HG02938 (cell line): ENCODE results near the gene ATP6V0D1.

Experiments used
- ATAC-seq: cut with Tn5 transposase; IDR thresholded peaks from one replicate; pipeline ENCODE4 v1.9.1; 2021; ENCODE audit warnings: mild to moderate bottlenecking, moderate library complexity; ENCODE audit not compliant: unreplicated experiment

Gene ATP6V0D1

DNA sequence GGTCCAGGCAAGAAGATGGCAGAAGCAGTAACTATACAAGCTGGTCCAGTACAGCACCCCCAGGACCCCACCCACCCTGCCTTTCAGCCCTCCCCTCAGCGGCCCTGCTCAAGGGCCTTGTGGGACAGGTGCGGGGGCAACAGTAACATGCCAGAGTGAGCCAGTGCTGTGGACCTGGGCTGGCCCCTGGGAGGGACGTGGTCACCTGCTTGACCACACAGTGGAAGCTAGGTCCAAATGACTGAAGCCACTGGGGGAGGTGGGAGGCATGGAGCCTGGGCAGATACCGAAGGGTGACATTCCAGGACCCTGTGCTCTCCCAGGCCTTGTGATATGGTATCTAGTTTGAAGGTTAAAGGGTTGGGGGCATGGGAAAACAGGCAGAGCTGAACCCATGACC lies 17.3 kb downstream of the ATP6V0D1 start:
- ATAC-seq, result no peak

GRCh38 chr16:67463059-67463458 lies 17.9 kb downstream of the ATP6V0D1 start:
- ATAC-seq, result no peak

- ATAC-seq, result no peak
Measured at GRCh38 chr16:67462279-67462655, 18.7 kb downstream of the ATP6V0D1 start.

DNA sequence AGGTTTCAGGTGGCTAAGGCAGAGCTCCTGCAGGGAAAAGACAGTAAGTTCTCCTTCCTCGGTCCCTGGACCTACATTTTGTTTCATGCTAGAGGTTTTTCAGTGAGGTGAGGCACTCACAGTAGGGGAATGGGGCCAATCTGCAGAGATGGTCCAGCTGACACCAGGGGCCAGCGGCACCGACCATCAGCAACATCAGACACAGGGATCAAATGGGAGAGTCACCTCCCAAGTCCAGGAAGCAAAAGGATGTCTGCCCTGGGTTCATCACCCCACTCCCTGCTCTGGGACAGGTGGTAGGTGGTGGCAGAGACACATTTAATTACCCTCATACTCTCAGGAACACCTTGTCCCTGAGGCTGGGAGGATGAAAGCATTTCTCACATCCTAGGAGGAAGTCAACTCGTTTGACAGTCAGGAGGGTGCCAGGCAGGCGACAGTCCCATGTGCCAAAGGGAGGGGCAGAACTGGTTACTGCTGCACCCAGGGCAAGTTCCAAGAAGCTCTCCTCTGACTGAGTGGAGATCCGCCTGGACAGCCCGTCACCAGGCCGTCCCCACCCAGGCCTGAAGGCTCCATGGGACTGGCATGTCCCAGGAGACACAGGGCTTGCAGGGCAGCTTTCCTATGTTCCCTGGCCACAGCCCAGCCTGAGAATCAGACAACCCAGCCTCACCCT lies 19.2 kb downstream of the ATP6V0D1 start:
- no peak for ATAC-seq

- no peak for ATAC-seq
Measured at GRCh38 chr16:67460961-67461360, 20.0 kb downstream of the ATP6V0D1 start.

- no peak for ATAC-seq
Measured at GRCh38 chr16:67460168-67460567, 20.8 kb downstream of the ATP6V0D1 start.

GRCh38 chr16:67459861-67460150 lies 21.2 kb downstream of the ATP6V0D1 start:
- no peak for ATAC-seq

GRCh38 chr16:67459066-67459860 lies 21.7 kb downstream of the ATP6V0D1 start:
- no peak for ATAC-seq

DNA sequence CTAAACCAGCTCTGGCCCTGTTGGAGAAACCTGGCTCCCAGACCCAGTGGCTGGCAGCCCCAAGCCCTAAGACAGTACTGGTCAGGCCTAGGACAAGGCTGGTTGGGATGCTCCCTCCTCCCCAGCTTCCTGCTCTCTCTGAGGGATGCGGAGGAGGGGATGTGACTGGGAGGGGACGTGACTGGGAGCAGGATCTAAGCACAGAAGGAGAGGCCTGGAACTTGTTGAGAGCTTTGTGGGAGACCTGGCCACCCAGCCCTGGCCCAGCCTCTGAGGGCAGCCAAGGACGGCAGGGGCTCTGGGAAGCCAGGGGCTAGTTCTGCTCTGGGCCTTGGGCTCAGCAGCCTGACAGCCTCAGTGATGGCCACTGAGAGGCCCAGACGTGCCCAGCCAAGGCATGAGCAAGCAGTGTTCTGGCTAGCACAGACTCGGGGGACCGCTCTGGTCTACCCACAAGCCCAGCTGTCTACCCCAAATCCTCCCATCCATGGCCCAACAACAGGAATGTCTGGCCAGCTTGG lies 22.8 kb downstream of the ATP6V0D1 start:
- no peak for ATAC-seq

- no peak for ATAC-seq
Measured at GRCh38 chr16:67457611-67458010, 23.3 kb downstream of the ATP6V0D1 start.

GRCh38 chr16:67456391-67457081 lies 24.4 kb downstream of the ATP6V0D1 start:
- ATAC-seq, result no peak

DNA sequence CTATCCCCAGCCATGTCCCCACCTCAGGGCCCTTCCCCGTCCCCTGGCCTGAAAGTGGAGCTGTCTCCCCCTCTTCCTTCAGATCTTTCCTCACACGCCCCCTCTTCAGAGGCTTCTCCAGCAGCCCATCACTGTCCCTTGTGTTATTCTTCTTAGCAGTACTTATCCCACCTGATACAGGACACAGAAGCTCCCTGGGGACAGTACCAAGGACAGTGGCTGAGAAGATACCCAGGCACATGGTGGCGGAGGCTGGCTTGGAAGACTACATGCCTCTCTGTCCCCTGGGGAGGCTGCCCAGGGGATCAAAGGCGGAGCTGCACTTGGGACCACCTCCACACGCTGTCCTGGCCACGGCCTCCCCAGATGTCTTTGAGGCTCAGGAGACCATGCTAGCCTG lies 26.1 kb downstream of the ATP6V0D1 start:
- no peak for ATAC-seq

DNA sequence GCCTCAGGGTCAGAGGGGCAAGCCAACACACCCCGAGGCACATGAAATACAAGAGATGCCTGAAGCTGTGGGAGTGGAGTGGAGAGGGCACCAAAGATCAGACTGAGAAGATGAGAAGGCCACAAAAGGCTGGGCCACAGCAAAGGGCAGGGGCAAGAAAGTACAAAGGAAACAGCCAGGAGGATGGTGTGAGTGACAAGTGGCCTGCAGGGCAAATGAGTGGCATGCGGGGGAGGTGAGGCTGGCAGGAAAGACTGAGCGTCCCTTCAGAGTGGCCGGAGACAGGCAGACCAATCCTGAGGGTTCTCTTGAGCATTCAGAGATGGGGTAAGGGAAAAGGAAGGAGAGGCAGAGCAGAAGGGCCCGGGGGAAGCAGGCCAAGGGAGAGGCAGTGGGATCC lies 26.9 kb downstream of the ATP6V0D1 start:
- no peak for ATAC-seq

- no peak for ATAC-seq
Measured at GRCh38 chr16:67451704-67452435, 29.1 kb downstream of the ATP6V0D1 start.

- ATAC-seq, result no peak
Measured at GRCh38 chr16:67451061-67451703, 29.8 kb downstream of the ATP6V0D1 start.

GRCh38 chr16:67449739-67450138 lies 31.2 kb downstream of the ATP6V0D1 start:
- no peak for ATAC-seq

- ATAC-seq, result no peak
Measured at GRCh38 chr16:67449336-67449735, 31.6 kb downstream of the ATP6V0D1 start.

- no peak for ATAC-seq
Measured at GRCh38 chr16:67448580-67448979, 32.4 kb downstream of the ATP6V0D1 start.

- ATAC-seq, result no peak
Measured at GRCh38 chr16:67447508-67448076, 33.4 kb downstream of the ATP6V0D1 start.

DNA sequence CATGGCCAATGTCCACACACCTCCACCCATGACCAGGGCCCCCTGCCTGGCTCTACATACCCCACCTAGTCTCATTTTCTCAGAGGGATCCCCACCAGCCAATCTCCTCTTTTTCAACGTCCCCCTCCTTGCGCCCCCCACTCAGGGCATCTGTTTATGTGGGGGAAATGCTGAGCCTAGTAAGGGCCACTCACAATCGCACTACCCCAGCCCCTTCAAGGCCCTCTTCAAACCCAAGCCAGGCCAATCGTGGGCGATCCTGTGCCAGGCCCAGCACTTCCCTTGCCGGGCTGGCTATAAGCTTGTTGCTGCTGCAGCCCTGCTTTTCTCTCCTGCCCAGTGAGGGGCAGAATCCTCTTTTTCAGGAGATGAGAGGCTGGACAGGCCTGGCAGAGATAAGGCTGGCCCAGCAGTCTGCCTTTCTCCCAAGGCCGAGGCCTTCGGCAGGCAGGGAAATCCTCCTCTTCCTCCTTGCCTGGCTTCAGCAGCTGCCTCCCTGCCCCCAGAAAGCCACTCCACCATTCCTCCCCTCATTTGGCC lies 33.9 kb downstream of the ATP6V0D1 start:
- ATAC-seq, result no peak
